Neuronal stem cell (in vitro differentiated cells): ENCODE measurements around the gene COL5A1.

Experiments used
- DNase-seq: peaks from one replicate; pipeline ENCODE4 v3.0.0-alpha.2; 2013; ENCODE audit warnings: low spot score
- H2AFZ ChIP-seq: one replicate; pipeline ENCODE4 v1.6.1; 2013; ENCODE audit warnings: mild to moderate bottlenecking, low read length, inconsistent platforms
- H2AK5ac ChIP-seq: 2 replicates; pipeline ENCODE4 v1.6.1; 2013; ENCODE audit warnings: low read depth, mild to moderate bottlenecking, inconsistent platforms, low read length, moderate library complexity, mixed read lengths
- H2BK120ac ChIP-seq: 2 replicates; pipeline ENCODE4 v1.6.1; 2013; ENCODE audit warnings: low read depth, mild to moderate bottlenecking, inconsistent platforms, low read length, moderate library complexity, mixed read lengths
- H2BK12ac ChIP-seq: one replicate; pipeline ENCODE4 v1.6.1; 2013; ENCODE audit warnings: low read length, inconsistent platforms
- H2BK15ac ChIP-seq: 2 replicates; pipeline ENCODE4 v1.6.1; 2013; ENCODE audit warnings: mild to moderate bottlenecking, low read length, inconsistent platforms, mixed read lengths
- H2BK5ac ChIP-seq: one replicate; pipeline ENCODE4 v1.6.1; 2013; ENCODE audit warnings: inconsistent platforms, mild to moderate bottlenecking, low read length, moderate library complexity
- H3K14ac ChIP-seq: one replicate; pipeline ENCODE4 v1.6.1; 2013; ENCODE audit warnings: low read length, inconsistent platforms
- H3K18ac ChIP-seq: 2 replicates; pipeline ENCODE4 v1.6.1; 2013; ENCODE audit warnings: low read length, inconsistent platforms
- H3K23ac ChIP-seq: 2 replicates; pipeline ENCODE4 v1.6.1; 2013; ENCODE audit warnings: low read depth, mild to moderate bottlenecking, mixed read lengths, low read length, inconsistent platforms; ENCODE audit not compliant: poor library complexity
- H3K27ac ChIP-seq: replicated peaks from 3 replicates; pipeline ENCODE4 v1.5.1; 2013; ENCODE audit warnings: low read length, inconsistent platforms
- H3K27me3 ChIP-seq, 3 experiments: 2 replicates each; pipeline ENCODE4 v1.6.1; 2013; ENCODE audit warnings: low read length in 3 of 3, mild to moderate bottlenecking in 2 of 3, inconsistent platforms in 1 of 3, low read depth in 1 of 3, mixed read lengths in 1 of 3, moderate library complexity in 1 of 3; ENCODE audit not compliant: control insufficient read depth in 3 of 3, insufficient read depth in 3 of 3
- H3K36me3 ChIP-seq, 2 donors: replicated peaks in 1 of 2; 2 replicates each; pipeline ENCODE4 v1.6.1; 2013; ENCODE audit warnings: low read length in 2 of 2; ENCODE audit not compliant: control insufficient read depth in 2 of 2, insufficient read depth in 2 of 2
- H3K4ac ChIP-seq: 2 replicates; pipeline ENCODE4 v1.6.1; 2013; ENCODE audit warnings: inconsistent platforms, mild to moderate bottlenecking, low read length, moderate library complexity
- H3K4me1 ChIP-seq, 2 donors: 1 replicate in 1 of 2; 2 replicates in 1 of 2; pipeline ENCODE4 v1.6.1; 2013; ENCODE audit warnings: low read length in 2 of 2, low read depth in 1 of 2; ENCODE audit not compliant: control insufficient read depth in 2 of 2, insufficient read depth in 1 of 2
- H3K4me2 ChIP-seq: one replicate; pipeline ENCODE4 v1.6.1; 2013; ENCODE audit warnings: mild to moderate bottlenecking, low read length, inconsistent platforms; ENCODE audit not compliant: insufficient read depth, poor library complexity, severe bottlenecking
- H3K4me3 ChIP-seq, 2 donors: 2 replicates each; pipeline ENCODE4 v1.5.1; 2013; ENCODE audit warnings: low read length in 2 of 2, mild to moderate bottlenecking in 2 of 2, inconsistent platforms in 1 of 2, moderate library complexity in 1 of 2
- H3K79me1 ChIP-seq: one replicate; pipeline ENCODE4 v1.6.1; 2013; ENCODE audit warnings: low read depth, mild to moderate bottlenecking, inconsistent platforms, low read length, moderate library complexity
- H3K9ac ChIP-seq: one replicate; pipeline ENCODE4 v1.6.1; 2013; ENCODE audit warnings: mild to moderate bottlenecking, low read depth, low read length, inconsistent platforms; ENCODE audit not compliant: poor library complexity
- H3K9me3 ChIP-seq, 2 donors: replicated peaks in 1 of 2; 2 replicates each; pipeline versions ENCODE3 to v1.6.1; 2013; ENCODE audit warnings: low read length in 2 of 2, mild to moderate bottlenecking in 2 of 2, inconsistent platforms in 1 of 2, low read depth in 1 of 2, mixed read lengths in 1 of 2, moderate library complexity in 1 of 2; ENCODE audit not compliant: control insufficient read depth in 2 of 2, insufficient read depth in 1 of 2
- H4K8ac ChIP-seq: one replicate; pipeline ENCODE4 v1.6.1; 2013; ENCODE audit warnings: low read depth, mild to moderate bottlenecking, inconsistent platforms, low read length, moderate library complexity
- H4K91ac ChIP-seq: one replicate; pipeline ENCODE4 v1.6.1; 2013; ENCODE audit warnings: low read length, low read depth, mild to moderate bottlenecking, inconsistent platforms; ENCODE audit not compliant: poor library complexity
- WGBS, 2 donors: extraction: QIAGEN DNeasy Blood & Tissue Kit; methylation state at CpG; one replicate each; pipeline ENCODE4 v1.1.7; 2013; ENCODE audit warnings: missing lambda C conversion rate in 2 of 2, mixed read lengths in 1 of 2; ENCODE audit not compliant: insufficient read length in 2 of 2, insufficient replicate concordance in 1 of 2; ENCODE audit errors: extremely low coverage in 2 of 2; 5-methylcytosine and 5-hydroxymethylcytosine counted together

Gene COL5A1

GRCh38 chr9:134867917-134868750 is 226.5 kb downstream of the COL5A1 start:
- H2BK15ac ChIP-seq = peak overlapping the region; percentile 87
- peaks cover 0 to 2% of the 10 kb centered on the region in 2 donors for H3K9me3 ChIP-seq
- no peak overlapping the region for H3K4ac ChIP-seq
- H3K79me1 ChIP-seq = no peaks in the 10 kb centered on the region
- no peak for DNase-seq
- peak overlapping the region; percentile 56 for H3K14ac ChIP-seq
- H4K91ac ChIP-seq = peak overlapping the region; percentile 30
- no peaks in the 10 kb centered on the region for H3K4me1 ChIP-seq
- H2BK12ac ChIP-seq = peak overlapping the region; percentile 2
- H4K8ac ChIP-seq = no peak overlapping the region
- H3K18ac ChIP-seq = peak overlapping the region; percentile 15
- no peak overlapping the region for H3K23ac ChIP-seq
- H2BK120ac ChIP-seq = peak overlapping the region; percentile 41
- H2AFZ ChIP-seq = no peak overlapping the region
- H2AK5ac ChIP-seq = peak overlapping the region; percentile 43
- no peak overlapping the region for H3K27ac ChIP-seq
- H3K27me3 ChIP-seq = no peaks in the 10 kb centered on the region
- no peak overlapping the region for H3K4me3 ChIP-seq
- WGBS, 2 donors = no CpG with 5 or more reads among the region's 22 CpGs
- H2BK5ac ChIP-seq = no peak overlapping the region
- no peak overlapping the region for H3K4me2 ChIP-seq
- no peak overlapping the region for H3K9ac ChIP-seq
- H3K36me3 ChIP-seq = no peaks in the 10 kb centered on the region

GRCh38 chr9:134868751-134869553 is 227.3 kb downstream of the COL5A1 start:
- H4K91ac ChIP-seq = peak overlapping the region; percentile 30
- H2BK15ac ChIP-seq = peak overlapping the region; percentile 87
- no peak overlapping the region for H3K4me2 ChIP-seq
- H3K18ac ChIP-seq = peak overlapping the region; percentile 15
- no peak overlapping the region for H3K27ac ChIP-seq
- no peaks in the 10 kb centered on the region for H3K36me3 ChIP-seq
- peaks cover 0 to 2% of the 10 kb centered on the region in 2 donors for H3K9me3 ChIP-seq
- DNase-seq = no peak
- no peak overlapping the region for H3K4me3 ChIP-seq
- H3K23ac ChIP-seq = no peak overlapping the region
- no CpG with 5 or more reads among the region's 25 CpGs for WGBS, 2 donors
- H2BK120ac ChIP-seq = peak overlapping the region; percentile 41
- H4K8ac ChIP-seq = no peak overlapping the region
- H3K27me3 ChIP-seq = no peaks in the 10 kb centered on the region
- no peak overlapping the region for H3K4ac ChIP-seq
- H3K9ac ChIP-seq = no peak overlapping the region
- H3K14ac ChIP-seq = peak overlapping the region; percentile 56
- H2BK5ac ChIP-seq = no peak overlapping the region
- no peak overlapping the region for H2AFZ ChIP-seq
- peak overlapping the region; percentile 2 for H2BK12ac ChIP-seq
- H3K79me1 ChIP-seq = no peaks in the 10 kb centered on the region
- no peaks in the 10 kb centered on the region for H3K4me1 ChIP-seq
- peak overlapping the region; percentile 43 for H2AK5ac ChIP-seq

- WGBS, 2 donors = no CpG with 5 or more reads among the region's 17 CpGs
- H3K4ac ChIP-seq = no peak overlapping the region
- no peaks in the 10 kb centered on the region for H3K79me1 ChIP-seq
- H3K18ac ChIP-seq = peak overlapping the region; percentile 57
- peaks cover 0 to 2% of the 10 kb centered on the region in 2 donors for H3K9me3 ChIP-seq
- H4K8ac ChIP-seq = no peak overlapping the region
- no peak overlapping the region for H2AFZ ChIP-seq
- H2BK120ac ChIP-seq = no peak overlapping the region
- no peak overlapping the region for H3K4me2 ChIP-seq
- H4K91ac ChIP-seq = no peak overlapping the region
- no peaks in the 10 kb centered on the region for H3K4me1 ChIP-seq
- H2BK15ac ChIP-seq = no peak overlapping the region
- no peak overlapping the region for H3K4me3 ChIP-seq
- no peak overlapping the region for H3K27ac ChIP-seq
- peak overlapping the region; percentile 89 for H2AK5ac ChIP-seq
- DNase-seq = no peak
- H2BK5ac ChIP-seq = peak overlapping the region; percentile 49
- no peaks in the 10 kb centered on the region for H3K36me3 ChIP-seq
- peak overlapping the region; percentile 56 for H3K14ac ChIP-seq
- H3K27me3 ChIP-seq = no peaks in the 10 kb centered on the region
- H2BK12ac ChIP-seq = peak overlapping the region; percentile 41
- H3K9ac ChIP-seq = peak overlapping the region; percentile 4
- H3K23ac ChIP-seq = no peak overlapping the region
These were observed 228.1 kb downstream of the COL5A1 start for GRCh38 chr9:134869554-134870300.
